Mononuclear cell (primary cell): ENCODE data around the gene ACAN. TPM values are rescaled to one million over a fixed set of nuclear protein-coding genes. Genes with fewer than 3 reads are reported as not detected.

Experiments
- H3K27me3 ChIP-seq: 2 replicates; pipeline ENCODE4 v1.6.0; 2011; ENCODE audit warnings: low read length, control low read depth; ENCODE audit not compliant: insufficient read depth
- H3K4me1 ChIP-seq: 2 replicates; pipeline ENCODE4 v1.5.1; 2011; ENCODE audit warnings: mild to moderate bottlenecking, low read length, control low read depth; ENCODE audit not compliant: insufficient read depth
- H3K4me3 ChIP-seq: 2 replicates; pipeline ENCODE4 v1.5.1; 2011; ENCODE audit warnings: mild to moderate bottlenecking, low read length, moderate library complexity
- H3K9me3 ChIP-seq: 2 replicates; pipeline ENCODE4 v1.5.1; 2011; ENCODE audit warnings: low read depth, mild to moderate bottlenecking, control low read depth, low read length
- total RNA-seq: library from RNA; depleted of rRNA; stranded (reverse); fragments of >200 nt; gene quantifications from one replicate; pipeline ENCODE4 v1.2.3, GENCODE V29; 2012

ACAN gene
- total RNA-seq, 1 donor, result under 0.01 TPM

- Histone ChIP-seq H3K4me1 (no peaks in the 10 kb centered on the region), H3K4me3 (no peak overlapping the region), H3K9me3 (no peaks in the 10 kb centered on the region), H3K27me3 (peaks cover 28% of the 10 kb centered on the region)
Observed at GRCh38 chr15:88792342-88793282, 10.6 kb upstream of the ACAN start.

- no peaks in the 10 kb centered on the region for H3K4me1 ChIP-seq
- H3K27me3 ChIP-seq, result peaks cover 36% of the 10 kb centered on the region
- no peak overlapping the region for H3K4me3 ChIP-seq
- no peaks in the 10 kb centered on the region for H3K9me3 ChIP-seq
Observed at GRCh38 chr15:88794001-88794400, 9.2 kb upstream of the ACAN start.

- H3K27me3 ChIP-seq, result peaks cover 48% of the 10 kb centered on the region
- H3K9me3 ChIP-seq, result no peaks in the 10 kb centered on the region
- no peak overlapping the region for H3K4me3 ChIP-seq
- H3K4me1 ChIP-seq, result no peaks in the 10 kb centered on the region
Observed at GRCh38 chr15:88797663-88798339, 5.4 kb upstream of the ACAN start.

GRCh38 chr15:88799341-88799740, 3.9 kb upstream of the ACAN start:
- Histone ChIP-seq H3K27me3 (peaks cover 45% of the 10 kb centered on the region), H3K4me1 (no peaks in the 10 kb centered on the region)

GRCh38 chr15:88800026-88800425, 3.2 kb upstream of the ACAN start:
- peaks cover 48% of the 10 kb centered on the region for H3K27me3 ChIP-seq
- no peaks in the 10 kb centered on the region for H3K4me1 ChIP-seq
- no peaks in the 10 kb centered on the region for H3K9me3 ChIP-seq
- H3K4me3 ChIP-seq, result no peak overlapping the region

More at GRCh38 chr15:88799341-88799740, 3.9 kb upstream of the ACAN start:
- Histone ChIP-seq H3K9me3 (no peaks in the 10 kb centered on the region), H3K4me3 (no peak overlapping the region)

GRCh38 chr15:88800738-88801137, 2.5 kb upstream of the ACAN start:
- Histone ChIP-seq H3K4me1 (no peaks in the 10 kb centered on the region), H3K27me3 (peaks cover 51% of the 10 kb centered on the region), H3K4me3 (no peak overlapping the region), H3K9me3 (no peaks in the 10 kb centered on the region)

GRCh38 chr15:88802250-88802990, 816 bp upstream of the ACAN start:
- Histone ChIP-seq H3K4me3 (no peak overlapping the region), H3K9me3 (no peaks in the 10 kb centered on the region), H3K4me1 (no peaks in the 10 kb centered on the region), H3K27me3 (peaks cover 51% of the 10 kb centered on the region)

GRCh38 chr15:88802991-88803240, 320 bp upstream of the ACAN start:
- H3K4me3 ChIP-seq, result no peak overlapping the region
- no peaks in the 10 kb centered on the region for H3K9me3 ChIP-seq
- peaks cover 49% of the 10 kb centered on the region for H3K27me3 ChIP-seq
- no peaks in the 10 kb centered on the region for H3K4me1 ChIP-seq

GRCh38 chr15:88803920-88804247, 648 bp downstream of the ACAN start:
- H3K27me3 ChIP-seq, result peaks cover 42% of the 10 kb centered on the region
- no peak overlapping the region for H3K4me3 ChIP-seq
- no peaks in the 10 kb centered on the region for H3K9me3 ChIP-seq
- no peaks in the 10 kb centered on the region for H3K4me1 ChIP-seq

- no peaks in the 10 kb centered on the region for H3K4me1 ChIP-seq
- H3K9me3 ChIP-seq, result no peaks in the 10 kb centered on the region
- peaks cover 38% of the 10 kb centered on the region for H3K27me3 ChIP-seq
- no peak overlapping the region for H3K4me3 ChIP-seq
Observed at GRCh38 chr15:88804257-88804656, 1.0 kb downstream of the ACAN start.

- peaks cover 36% of the 10 kb centered on the region for H3K27me3 ChIP-seq
- H3K4me3 ChIP-seq, result no peak overlapping the region
- H3K4me1 ChIP-seq, result no peaks in the 10 kb centered on the region
- no peaks in the 10 kb centered on the region for H3K9me3 ChIP-seq
Observed at GRCh38 chr15:88805031-88805780, 2.0 kb downstream of the ACAN start.

GRCh38 chr15:88810446-88810845, 7.2 kb downstream of the ACAN start:
- H3K4me3 ChIP-seq, result no peak overlapping the region
- no peaks in the 10 kb centered on the region for H3K9me3 ChIP-seq
- no peaks in the 10 kb centered on the region for H3K4me1 ChIP-seq
- H3K27me3 ChIP-seq, result peaks cover 1% of the 10 kb centered on the region

- H3K27me3 ChIP-seq, result no peaks in the 10 kb centered on the region
- no peaks in the 10 kb centered on the region for H3K9me3 ChIP-seq
- no peaks in the 10 kb centered on the region for H3K4me1 ChIP-seq
- no peak overlapping the region for H3K4me3 ChIP-seq
Observed at GRCh38 chr15:88812133-88812532, 8.9 kb downstream of the ACAN start.

- no peaks in the 10 kb centered on the region for H3K27me3 ChIP-seq
- no peak overlapping the region for H3K4me3 ChIP-seq
- H3K9me3 ChIP-seq, result no peaks in the 10 kb centered on the region
- H3K4me1 ChIP-seq, result no peaks in the 10 kb centered on the region
Observed at GRCh38 chr15:88813960-88814359, 10.7 kb downstream of the ACAN start.

- H3K4me3 ChIP-seq, result no peak overlapping the region
- H3K4me1 ChIP-seq, result no peaks in the 10 kb centered on the region
- H3K9me3 ChIP-seq, result no peaks in the 10 kb centered on the region
- H3K27me3 ChIP-seq, result no peaks in the 10 kb centered on the region
Observed at GRCh38 chr15:88814393-88814792, 11.2 kb downstream of the ACAN start.
